CD4-positive, alpha-beta T cell treated with Interleukin-2 at 100 ng/mL for 4 hours (primary cell): ENCODE measurements around the gene COPRS.
A peak's percentile ranks its signal among the peaks of the same experiment; 100 is the strongest.

ENCODE experiments used
- DNase-seq: peaks from one replicate; pipeline ENCODE4 v3.0.0-alpha.2; 2020; ENCODE audit warnings: low spot score

Gene COPRS, protein sequence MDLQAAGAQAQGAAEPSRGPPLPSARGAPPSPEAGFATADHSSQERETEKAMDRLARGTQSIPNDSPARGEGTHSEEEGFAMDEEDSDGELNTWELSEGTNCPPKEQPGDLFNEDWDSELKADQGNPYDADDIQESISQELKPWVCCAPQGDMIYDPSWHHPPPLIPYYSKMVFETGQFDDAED

GRCh38 chr17:31858642-31859486 is at the start of gene COPRS:
TSS of gene COPRS (minus strand) at chr17:31859244. CDS start at chr17:31859199, 45 bp downstream.
- DNase-seq = peak; percentile 73

GRCh38 chr17:31908386-31908785 is 49.3 kb upstream of the COPRS start:
- DNase-seq = no peak

GRCh38 chr17:31907342-31907962 is 48.4 kb upstream of the COPRS start:
- DNase-seq = no peak

GRCh38 chr17:31903401-31903800 is 44.4 kb upstream of the COPRS start:
- no peak for DNase-seq

GRCh38 chr17:31902693-31903092 is 43.6 kb upstream of the COPRS start:
- DNase-seq = no peak

DNA sequence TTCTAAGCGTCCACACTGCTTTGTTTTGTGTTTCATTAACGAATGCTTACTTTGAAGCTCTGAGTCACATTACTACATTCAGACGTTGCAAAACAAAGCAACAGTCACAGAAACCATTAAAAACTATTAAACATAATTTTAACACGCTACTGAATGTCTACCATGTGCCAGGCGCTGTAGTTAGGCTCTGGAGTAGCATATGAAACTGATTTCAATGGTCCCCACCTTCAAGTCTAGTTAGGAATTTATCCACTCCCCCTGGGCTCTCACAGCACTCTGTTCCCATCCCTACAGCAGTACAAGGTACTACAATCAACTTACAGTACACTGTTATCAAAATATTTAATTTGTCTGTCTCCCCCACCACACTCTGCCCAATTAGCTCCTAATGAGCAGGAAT is 41.8 kb upstream of the COPRS start:
- no peak for DNase-seq

GRCh38 chr17:31888124-31888523 is 29.1 kb upstream of the COPRS start:
- no peak for DNase-seq

DNA sequence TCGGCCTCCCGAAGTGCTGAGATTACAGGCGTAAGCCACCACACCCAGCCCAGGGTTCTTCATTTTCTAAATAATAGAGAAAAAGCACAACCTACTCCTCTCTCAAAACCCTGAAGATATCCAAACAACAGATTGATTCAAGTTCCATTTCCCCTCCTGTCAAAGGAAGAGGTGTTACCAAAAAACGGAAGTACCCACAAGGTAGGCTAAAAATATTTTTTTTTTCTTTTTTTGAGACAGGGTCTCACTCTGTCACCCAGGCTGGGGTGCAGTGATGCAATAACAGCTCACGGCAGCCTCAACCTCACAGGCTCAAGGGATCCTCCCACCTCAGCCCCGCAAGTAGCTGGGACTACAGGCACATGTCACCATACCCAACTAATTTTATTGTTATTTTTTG is 23.5 kb upstream of the COPRS start:
- no peak for DNase-seq

- no peak for DNase-seq
Observed at GRCh38 chr17:31880311-31880710, 21.3 kb upstream of the COPRS start.

DNA sequence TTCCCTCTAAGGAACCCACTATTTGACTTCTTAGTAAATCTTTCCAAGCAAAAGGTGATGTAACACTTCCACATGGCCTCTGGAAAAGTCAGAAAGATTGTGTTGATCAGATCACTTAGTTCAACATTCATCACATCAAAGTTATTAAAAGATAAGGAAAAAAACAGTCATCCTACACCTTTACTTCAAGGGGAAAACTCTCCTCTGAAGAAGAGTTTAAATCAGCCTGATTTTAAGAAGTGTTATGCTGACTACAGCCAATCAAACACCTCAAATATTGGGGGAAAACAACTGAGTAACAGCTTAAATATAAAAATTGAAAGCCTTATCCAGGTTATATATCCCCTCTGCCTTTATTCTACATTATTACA is 19.6 kb upstream of the COPRS start:
- no peak for DNase-seq

DNA sequence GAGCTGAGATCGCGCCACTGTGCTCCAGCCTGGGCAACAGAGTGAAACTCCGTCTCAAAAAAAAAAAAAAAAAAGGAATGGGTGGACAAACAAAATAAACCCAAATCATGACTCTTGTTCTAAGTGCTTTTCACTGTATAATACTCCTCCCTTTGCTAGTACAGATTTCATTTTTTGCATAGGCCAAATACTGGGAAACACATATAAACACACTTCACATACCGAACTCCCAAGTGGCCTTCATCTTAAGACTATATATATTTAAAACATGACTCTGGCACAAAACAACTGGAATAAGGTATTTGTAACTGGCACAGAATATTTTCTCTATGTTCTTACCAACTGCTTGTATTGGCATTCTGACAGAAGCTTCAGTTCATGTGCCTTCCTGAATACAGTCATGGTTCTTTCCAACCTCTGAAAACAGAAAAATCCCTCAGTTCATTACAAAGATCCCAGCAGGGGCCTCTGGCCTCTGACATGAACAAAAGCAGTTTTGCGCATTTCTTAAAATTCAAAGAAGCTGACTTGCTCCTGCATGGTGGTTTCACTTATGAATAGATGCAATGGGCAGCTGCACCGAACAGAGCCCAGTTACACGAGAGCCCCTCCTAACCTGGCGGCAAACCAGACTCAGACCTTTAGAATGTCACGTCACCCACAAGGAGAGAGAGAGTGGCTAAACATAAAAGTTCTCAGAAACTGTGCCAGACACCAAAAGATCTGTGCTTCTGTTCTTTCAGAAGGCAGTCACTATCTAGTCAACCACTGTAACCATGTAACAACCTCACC is 19.1 kb upstream of the COPRS start:
- no peak for DNase-seq

GRCh38 chr17:31877341-31877740 is 18.3 kb upstream of the COPRS start:
- no peak for DNase-seq

GRCh38 chr17:31875081-31875480 is 16.0 kb upstream of the COPRS start:
- DNase-seq = no peak

- no peak for DNase-seq
Observed at GRCh38 chr17:31869797-31870568, 10.9 kb upstream of the COPRS start.

DNA sequence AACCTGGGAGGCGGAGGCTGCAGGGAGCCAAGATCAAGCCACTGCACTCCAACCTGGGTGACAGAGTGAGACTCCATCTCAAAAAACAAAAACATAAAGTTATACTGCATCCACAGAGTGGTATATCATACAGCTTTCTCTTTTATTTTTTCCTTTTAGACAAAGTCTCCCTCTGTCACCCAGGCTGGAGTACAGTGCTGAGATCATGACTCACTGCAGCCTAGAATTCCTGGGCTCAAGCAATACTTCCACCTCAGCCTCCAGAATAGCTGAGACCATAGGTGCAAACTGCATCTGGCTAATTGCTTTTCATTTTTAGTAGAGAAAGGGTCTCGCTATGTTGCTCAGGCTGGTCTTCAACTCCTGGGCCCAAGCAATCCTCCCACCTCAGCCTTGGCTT is 10.0 kb upstream of the COPRS start:
- DNase-seq = no peak

- DNase-seq = no peak
Observed at GRCh38 chr17:31859487-31860008, 504 bp upstream of the COPRS start.

GRCh38 chr17:31857920-31858641 is 963 bp downstream of the COPRS start:
- peak; percentile 2 for DNase-seq

GRCh38 chr17:31856750-31857149 is 2.3 kb downstream of the COPRS start:
- no peak for DNase-seq

- no peak for DNase-seq
Observed at GRCh38 chr17:31854672-31855071, 4.4 kb downstream of the COPRS start.

- DNase-seq = no peak
Observed at GRCh38 chr17:31853911-31854470, 5.1 kb downstream of the COPRS start.
